Endothelial cell (in vitro differentiated cells): ENCODE results near the gene AFMID. TPM values are rescaled to one million over a fixed set of nuclear protein-coding genes. Genes with fewer than 3 reads are reported as not detected.
A peak's percentile ranks its signal among the peaks of the same experiment; 100 is the strongest.

ENCODE experiments used
- DNase-seq: peaks from one replicate; pipeline ENCODE4 v3.0.0; 2021; ENCODE audit warnings: low spot score
- H3K27ac Mint-ChIP-seq: one replicate; pipeline ENCODE4 v1.8.0; 2021; ENCODE audit warnings: mixed read lengths, inconsistent platforms; ENCODE audit not compliant: unreplicated experiment
- H3K27me3 Mint-ChIP-seq: one replicate; pipeline ENCODE4 v1.8.0; 2021; ENCODE audit warnings: mild to moderate bottlenecking, moderate library complexity, mixed read lengths, inconsistent platforms; ENCODE audit not compliant: unreplicated experiment
- H3K36me3 Mint-ChIP-seq: one replicate; pipeline ENCODE4 v1.8.0; 2021; ENCODE audit warnings: mild to moderate bottlenecking, low read depth, mixed read lengths, inconsistent platforms; ENCODE audit not compliant: unreplicated experiment
- H3K4me1 Mint-ChIP-seq: one replicate; pipeline ENCODE4 v1.8.0; 2021; ENCODE audit warnings: mild to moderate bottlenecking, mixed read lengths, inconsistent platforms; ENCODE audit not compliant: unreplicated experiment
- H3K4me3 Mint-ChIP-seq: one replicate; pipeline ENCODE4 v1.8.0; 2021; ENCODE audit warnings: mild to moderate bottlenecking, mixed read lengths, inconsistent platforms; ENCODE audit not compliant: unreplicated experiment
- H3K9me3 Mint-ChIP-seq: one replicate; pipeline ENCODE4 v1.8.0; 2021; ENCODE audit warnings: mixed read lengths, inconsistent platforms; ENCODE audit not compliant: unreplicated experiment
- CTCF ChIP-seq: fragments of 200-600 bp; sonication (generic); IDR thresholded peaks from one replicate; pipeline ENCODE4 v1.5.0; 2021; ENCODE audit warnings: antibody characterized with exemption; ENCODE audit not compliant: unreplicated experiment
- total RNA-seq: library from RNA; stranded (reverse); fragmentation: NEBNext Ultra II Directional; extraction: Animal tissue kit (Norgen Biotek cat#: 25700); gene quantifications from one replicate; pipeline ENCODE4 v1.2.1, GENCODE V29; 2021; ENCODE audit not compliant: unreplicated experiment

The AFMID gene
- total RNA-seq, 1 donor from 2014 or later, result 135 TPM

GRCh38 chr17:78205124-78205775, 18.1 kb downstream of the AFMID start:
- H3K4me3 Mint-ChIP-seq, result no peak overlapping the region
- H3K4me1 Mint-ChIP-seq, result peaks cover 16% of the 10 kb centered on the region
- no peaks in the 10 kb centered on the region for H3K27me3 Mint-ChIP-seq
- TF ChIP-seq CTCF, result no peak
- H3K9me3 Mint-ChIP-seq, result no peaks in the 10 kb centered on the region
- H3K36me3 Mint-ChIP-seq, result peaks cover 6% of the 10 kb centered on the region
- DNase-seq, result no peak
- no peak overlapping the region for H3K27ac Mint-ChIP-seq

- peaks cover 16% of the 10 kb centered on the region for H3K4me1 Mint-ChIP-seq
- no peaks in the 10 kb centered on the region for H3K9me3 Mint-ChIP-seq
- H3K4me3 Mint-ChIP-seq, result no peak overlapping the region
- peak overlapping the region; percentile 53 for H3K27ac Mint-ChIP-seq
- no peak for TF ChIP-seq CTCF
- no peaks in the 10 kb centered on the region for H3K27me3 Mint-ChIP-seq
- no peak for DNase-seq
- H3K36me3 Mint-ChIP-seq, result peaks cover 6% of the 10 kb centered on the region
Measured at GRCh38 chr17:78206298-78206697, 19.1 kb downstream of the AFMID start.

- H3K27me3 Mint-ChIP-seq, result no peaks in the 10 kb centered on the region
- peaks cover 11% of the 10 kb centered on the region for H3K36me3 Mint-ChIP-seq
- peaks cover 21% of the 10 kb centered on the region for H3K4me1 Mint-ChIP-seq
- H3K4me3 Mint-ChIP-seq, result no peak overlapping the region
- H3K9me3 Mint-ChIP-seq, result no peaks in the 10 kb centered on the region
- no peak for DNase-seq
- no peak for TF ChIP-seq CTCF
- no peak overlapping the region for H3K27ac Mint-ChIP-seq
Measured at GRCh38 chr17:78208486-78208885, 21.3 kb downstream of the AFMID start.

- no peaks in the 10 kb centered on the region for H3K27me3 Mint-ChIP-seq
- peaks cover 25% of the 10 kb centered on the region for H3K4me1 Mint-ChIP-seq
- H3K4me3 Mint-ChIP-seq, result no peak overlapping the region
- no peak for DNase-seq
- peaks cover 11% of the 10 kb centered on the region for H3K36me3 Mint-ChIP-seq
- no peaks in the 10 kb centered on the region for H3K9me3 Mint-ChIP-seq
- no peak overlapping the region for H3K27ac Mint-ChIP-seq
- TF ChIP-seq CTCF, result no peak
Measured at GRCh38 chr17:78210111-78210510, 22.9 kb downstream of the AFMID start.

GRCh38 chr17:78211032-78211431, 23.9 kb downstream of the AFMID start:
- Mint-ChIP-seq H3K27ac (no peak overlapping the region), H3K36me3 (peaks cover 8% of the 10 kb centered on the region), H3K9me3 (no peaks in the 10 kb centered on the region), H3K4me3 (no peak overlapping the region), H3K4me1 (peaks cover 20% of the 10 kb centered on the region), H3K27me3 (no peaks in the 10 kb centered on the region)
- no peak for DNase-seq
- TF ChIP-seq CTCF, result no peak
